Testis (tissue), 2 donors: Measurements from ENCODE around the gene CD244.

Source experiments
- POLR2A ChIP-seq: fragments of 450-650 bp; IDR thresholded peaks from one replicate; pipeline ENCODE4 v1.6.1; 2017; ENCODE audit warnings: antibody characterized with exemption, mild to moderate bottlenecking, moderate library complexity
- TF ChIP-seq, protein P1 (sequence below), 3 experiments: fragments of 450-650 bp in 2 of 3; fragments of 200-600 bp in 1 of 3; sonication (generic) in 1 of 3; IDR thresholded peaks; one replicate each; pipeline ENCODE4 v1.5.1; 2016 to 2019; ENCODE audit warnings: antibody characterized with exemption in 3 of 3, mild to moderate bottlenecking in 2 of 3, moderate library complexity in 1 of 3

DNA sequence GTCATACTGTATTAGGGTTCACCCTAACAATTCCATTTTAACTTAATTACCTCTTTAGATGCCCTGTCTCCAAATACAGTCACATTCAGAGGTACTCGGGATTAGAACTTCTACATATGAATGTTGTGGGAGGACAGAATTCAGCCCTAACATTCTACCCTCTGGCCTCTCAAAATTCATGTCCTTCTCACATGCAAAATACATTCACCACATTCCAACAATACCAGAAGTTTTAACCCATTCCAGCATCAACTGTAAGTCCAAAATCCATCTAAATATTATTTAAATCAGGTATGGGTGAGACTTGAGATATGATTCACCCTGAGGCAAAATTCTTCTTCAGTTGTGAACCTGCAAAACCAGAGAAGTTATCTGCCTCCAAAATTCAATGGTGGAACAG lies 52.2 kb downstream of the CD244 start:
- TF ChIP-seq, protein P1, sequence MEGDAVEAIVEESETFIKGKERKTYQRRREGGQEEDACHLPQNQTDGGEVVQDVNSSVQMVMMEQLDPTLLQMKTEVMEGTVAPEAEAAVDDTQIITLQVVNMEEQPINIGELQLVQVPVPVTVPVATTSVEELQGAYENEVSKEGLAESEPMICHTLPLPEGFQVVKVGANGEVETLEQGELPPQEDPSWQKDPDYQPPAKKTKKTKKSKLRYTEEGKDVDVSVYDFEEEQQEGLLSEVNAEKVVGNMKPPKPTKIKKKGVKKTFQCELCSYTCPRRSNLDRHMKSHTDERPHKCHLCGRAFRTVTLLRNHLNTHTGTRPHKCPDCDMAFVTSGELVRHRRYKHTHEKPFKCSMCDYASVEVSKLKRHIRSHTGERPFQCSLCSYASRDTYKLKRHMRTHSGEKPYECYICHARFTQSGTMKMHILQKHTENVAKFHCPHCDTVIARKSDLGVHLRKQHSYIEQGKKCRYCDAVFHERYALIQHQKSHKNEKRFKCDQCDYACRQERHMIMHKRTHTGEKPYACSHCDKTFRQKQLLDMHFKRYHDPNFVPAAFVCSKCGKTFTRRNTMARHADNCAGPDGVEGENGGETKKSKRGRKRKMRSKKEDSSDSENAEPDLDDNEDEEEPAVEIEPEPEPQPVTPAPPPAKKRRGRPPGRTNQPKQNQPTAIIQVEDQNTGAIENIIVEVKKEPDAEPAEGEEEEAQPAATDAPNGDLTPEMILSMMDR (IDR thresholded peaks at IDR 0.05), result no peak
- no peak for TF ChIP-seq POLR2A
